ELF-1 (cell line): ENCODE data around the gene NDEL1.

ENCODE experiments used
- DNase-seq: peaks from one replicate; pipeline ENCODE4 v3.0.0-alpha.2; 2016; ENCODE audit warnings: low read depth, low spot score

Gene NDEL1

DNA sequence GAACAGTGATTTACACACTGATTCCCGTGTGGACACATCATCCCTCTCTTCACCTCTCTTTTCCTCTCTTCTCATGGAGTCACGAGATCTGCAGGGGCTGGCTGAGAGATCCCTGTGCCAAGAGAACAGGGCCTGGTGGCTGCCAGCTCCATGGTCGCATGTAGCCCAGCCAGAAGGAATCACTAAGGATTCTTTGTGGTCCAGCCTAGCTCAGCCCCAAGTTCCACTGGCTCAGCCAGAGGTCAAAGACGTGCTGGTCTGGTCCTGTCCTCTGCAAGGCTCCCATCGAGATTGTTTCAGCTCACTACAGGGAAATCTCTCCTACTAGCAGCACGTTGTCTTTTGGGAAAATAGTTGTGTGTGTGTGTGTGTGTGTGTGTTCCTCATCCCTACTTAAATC, 66.4 kb downstream of the NDEL1 start:
- DNase-seq: no peak

GRCh38 chr17:8503368-8503767, 67.7 kb downstream of the NDEL1 start:
- DNase-seq: no peak

DNA sequence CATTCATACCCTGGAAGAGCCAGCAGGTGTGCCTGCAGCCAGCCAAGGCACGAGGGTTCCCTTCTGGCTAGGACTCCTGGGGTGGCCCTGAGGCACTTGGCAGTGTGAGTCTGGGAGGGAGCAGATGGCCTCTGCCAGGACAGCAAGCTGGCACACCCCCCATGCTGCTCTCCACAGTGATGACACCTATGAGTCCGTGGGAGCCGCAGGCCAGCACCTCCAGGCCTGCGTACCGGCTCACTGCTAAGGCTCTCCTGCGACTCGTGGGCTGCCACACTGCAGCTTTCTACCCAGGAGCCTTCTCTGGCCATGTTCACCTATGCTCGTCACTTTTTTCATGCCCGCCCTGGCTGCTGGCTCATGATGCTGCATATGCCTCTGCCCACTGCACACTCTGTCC, 68.1 kb downstream of the NDEL1 start:
- no peak for DNase-seq

DNA sequence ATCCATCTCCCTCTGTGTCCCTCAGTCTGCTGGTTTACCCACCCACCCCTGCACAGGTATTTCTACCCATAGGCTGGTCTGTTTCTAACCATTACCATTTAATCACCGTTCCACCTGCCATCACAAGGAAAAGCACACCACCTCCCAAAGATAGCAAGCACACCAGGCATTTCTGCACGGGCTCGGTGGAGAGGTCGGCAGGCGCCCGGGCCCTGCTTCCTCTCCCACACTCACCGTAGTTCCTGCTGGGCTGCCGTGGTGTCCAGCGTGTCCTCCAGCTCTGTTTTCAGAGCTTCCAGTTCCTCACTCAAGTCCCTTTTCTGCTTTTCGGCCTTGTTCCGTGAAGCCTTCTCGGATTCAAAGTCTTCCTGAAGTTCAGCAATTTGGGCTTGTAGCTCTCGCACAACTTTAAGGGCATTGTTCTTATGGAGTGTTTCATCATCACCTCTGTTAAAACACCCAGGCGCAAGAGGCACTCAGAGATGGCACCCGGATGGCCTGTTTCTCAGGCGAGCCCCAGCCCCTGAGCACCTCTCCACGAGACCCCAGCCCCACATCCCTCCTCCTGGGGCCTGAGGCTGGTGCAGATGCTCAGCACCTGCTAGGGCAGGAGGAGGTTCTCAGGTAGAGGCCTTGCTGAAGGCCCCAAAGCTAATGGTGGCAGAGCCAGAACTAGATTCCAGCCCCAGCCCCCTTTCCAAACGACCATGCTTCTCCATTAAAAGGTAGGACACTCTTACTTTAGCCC, 69.0 kb downstream of the NDEL1 start:
- no peak for DNase-seq

- no peak for DNase-seq
These were observed 70.5 kb downstream of the NDEL1 start for GRCh38 chr17:8506145-8506544.

- no peak for DNase-seq
These were observed 79.1 kb downstream of the NDEL1 start for GRCh38 chr17:8514801-8515200.
